T-cell (primary cell): ENCODE data around the gene FNIP2. TPM values are rescaled to one million over a fixed set of nuclear protein-coding genes. Genes with fewer than 3 reads are reported as not detected.

Source experiments
- ATAC-seq, 4 experiments: fragments of 200-7000 bp in 3 of 4; fragments of 150-1000 bp in 1 of 4; cut with Tn5 transposase; replicated peaks in 1 of 4; 1 replicate in 3 of 4; 2 replicates in 1 of 4; pipeline ENCODE4 v1.10.0; 2021; ENCODE audit warnings: moderate library complexity in 3 of 4, mild to moderate bottlenecking in 2 of 4, moderate number of reproducible peaks in 1 of 4
- CTCF ChIA-PET, 2 donors: fragments of 300-600 bp; sonication (Branson Sonifier 250); formaldehyde crosslinking; loops; one replicate each; lab custom pipeline; 2022; ENCODE audit warnings: antibody characterized with exemption in 2 of 2; lab: Charles Lee
- POLR2A ChIA-PET, 2 donors: fragments of 300-600 bp; sonication (Branson Sonifier 250); formaldehyde crosslinking; loops; one replicate each; lab custom pipeline; 2022; ENCODE audit warnings: antibody characterized with exemption in 2 of 2; lab: Charles Lee
- DNase-seq, 35 experiments: peaks; one replicate each; pipeline versions ENCODE4 v3.0.0 to v3.0.0-alpha.2; 2013 to 2023
- H3K27ac ChIP-seq: one replicate; pipeline ENCODE4 v1.5.1; 2013; ENCODE audit warnings: low read length
- H3K27me3 ChIP-seq, 2 experiments: replicated peaks in 1 of 2; 1 replicate in 1 of 2; 2 replicates in 1 of 2; pipeline versions ENCODE4 v1.6.1 to v1.7.0; 2013; ENCODE audit warnings: low read length in 1 of 2, mixed read lengths in 1 of 2; ENCODE audit not compliant: control insufficient read depth in 2 of 2, insufficient read depth in 2 of 2; ENCODE audit errors: extremely low read depth in 1 of 2
- H3K36me3 ChIP-seq, 2 donors: 1 replicate in 1 of 2; 2 replicates in 1 of 2; pipeline versions ENCODE4 v1.6.1 to v1.7.0; 2013; ENCODE audit warnings: low read length in 1 of 2; ENCODE audit not compliant: control insufficient read depth in 2 of 2, insufficient read depth in 1 of 2; ENCODE audit errors: extremely low read depth in 1 of 2
- H3K4me1 ChIP-seq, 2 experiments: 1 replicate in 1 of 2; 2 replicates in 1 of 2; pipeline versions ENCODE4 v1.6.1 to v1.7.0; 2013; ENCODE audit warnings: low read length in 2 of 2, mixed read lengths in 1 of 2; ENCODE audit not compliant: insufficient read depth in 2 of 2, control insufficient read depth in 1 of 2; ENCODE audit errors: extremely low read depth in 1 of 2
- H3K4me3 ChIP-seq, 2 donors: 1 replicate in 1 of 2; 2 replicates in 1 of 2; pipeline versions ENCODE4 v1.5.1 to v1.7.0; 2013; ENCODE audit warnings: mild to moderate bottlenecking in 2 of 2, low read length in 1 of 2, moderate library complexity in 1 of 2; ENCODE audit not compliant: control insufficient read depth in 1 of 2; ENCODE audit errors: extremely low read depth in 1 of 2
- H3K9me3 ChIP-seq: 2 replicates; pipeline ENCODE4 v1.7.0; 2013
- H3K27ac Mint-ChIP-seq, 2 donors: one replicate each; pipeline ENCODE4 v1.8.0; 2020 to 2021; ENCODE audit warnings: mild to moderate bottlenecking in 2 of 2, mixed read lengths in 2 of 2
- H3K27me3 Mint-ChIP-seq, 2 donors: one replicate each; pipeline ENCODE4 v1.8.0; 2021 to 2022; ENCODE audit warnings: mixed read lengths in 2 of 2
- H3K36me3 Mint-ChIP-seq: one replicate; pipeline ENCODE4 v1.8.0; 2021; ENCODE audit warnings: mixed read lengths
- H3K4me1 Mint-ChIP-seq, 3 donors: one replicate each; pipeline ENCODE4 v1.8.0; 2020 to 2022; ENCODE audit warnings: mixed read lengths in 3 of 3, mild to moderate bottlenecking in 1 of 3
- H3K4me3 Mint-ChIP-seq, 3 donors: one replicate each; pipeline ENCODE4 v1.8.0; 2020 to 2022; ENCODE audit warnings: mild to moderate bottlenecking in 3 of 3, mixed read lengths in 3 of 3, moderate library complexity in 3 of 3
- H3K9me3 Mint-ChIP-seq, 3 donors: one replicate each; pipeline ENCODE4 v1.8.0; 2020 to 2022; ENCODE audit warnings: mixed read lengths in 3 of 3
- WGBS: methylation state at CpG from one replicate; pipeline ENCODE4 v1.1.5; 2013; ENCODE audit warnings: missing lambda C conversion rate; ENCODE audit not compliant: insufficient coverage; 5-methylcytosine and 5-hydroxymethylcytosine counted together
- total RNA-seq, 35 experiments: library from RNA in 6 of 35; stranded (reverse) in 6 of 35; fragments of 120-200 nt in 1 of 35; gene quantifications; one replicate each; pipeline versions ENCODE4 v1.2.1 to v1.2.4 and lab custom pipeline; 2013 to 2026

FNIP2 gene
- total RNA-seq, 5 donors from 2014 or later (not counting 1 experiment from before 2014, with no cell fraction given): 6.7 to 11.1 (median 10.7) TPM

GRCh38 chr4:158777423-158778155, 8.8 kb downstream of the FNIP2 start:
- H3K4me3 ChIP-seq: no peak overlapping the region
- 100% methylated on average over 2 of the region's 6 CpGs for WGBS
- DNase-seq: no peak
- no peaks in the 10 kb centered on the region for H3K27me3 ChIP-seq
- no peaks in the 10 kb centered on the region for H3K9me3 ChIP-seq
- H3K4me1 ChIP-seq: peaks cover 5 to 8% of the 10 kb centered on the region in 2 experiments
- Mint-ChIP-seq H3K9me3 (no peaks in the 10 kb centered on the region), H3K36me3 (no peaks in the 10 kb centered on the region), H3K27ac (peak overlapping the region; percentile 56 to 71), H3K4me3 (peak overlapping the region; percentile 45 to 65 (median 51)), H3K4me1 (peaks cover 40 to 47% (median 44%) of the 10 kb centered on the region in 3 donors), H3K27me3 (no peaks in the 10 kb centered on the region)
- H3K27ac ChIP-seq: no peak overlapping the region
- CTCF ChIA-PET: interaction anchor here in 1 of 2 donors (1.1 kb wide), 1 partner anchor 67 kb away, joined by 3 read pairs; no protein-coding TSS in a partner anchor
- H3K36me3 ChIP-seq: no peaks in the 10 kb centered on the region
- POLR2A ChIA-PET: interaction anchor here in 1 of 2 donors (0.7 kb wide), 1 partner anchor 96 kb away, joined by 3 read pairs; no protein-coding TSS in a partner anchor
- ATAC-seq: peak in 3 of 4 experiments; percentile 28 to 50 (median 36)

- POLR2A ChIA-PET: no interaction called here
These were observed 9.4 kb downstream of the FNIP2 start for GRCh38 chr4:158778156-158778711.

GRCh38 chr4:158778712-158779111, 9.9 kb downstream of the FNIP2 start:
- ATAC-seq: no peak
- WGBS: 100% methylated on average over 1 of the region's 4 CpGs
- peaks cover 44 to 52% (median 47%) of the 10 kb centered on the region in 3 donors for H3K4me1 Mint-ChIP-seq
- no peak overlapping the region for H3K4me3 Mint-ChIP-seq
- Histone ChIP-seq H3K4me3 (no peak overlapping the region), H3K27me3 (no peaks in the 10 kb centered on the region), H3K9me3 (no peaks in the 10 kb centered on the region), H3K27ac (no peak overlapping the region), H3K36me3 (no peaks in the 10 kb centered on the region), H3K4me1 (peaks cover 5 to 8% of the 10 kb centered on the region in 2 experiments)
- no peaks in the 10 kb centered on the region for H3K27me3 Mint-ChIP-seq
- no peaks in the 10 kb centered on the region for H3K36me3 Mint-ChIP-seq
- POLR2A ChIA-PET: no interaction called here
- no peaks in the 10 kb centered on the region for H3K9me3 Mint-ChIP-seq
- DNase-seq: no peak
- CTCF ChIA-PET: no interaction called here
- no peak overlapping the region for H3K27ac Mint-ChIP-seq

More at GRCh38 chr4:158778156-158778711, 9.4 kb downstream of the FNIP2 start:
- ATAC-seq (peak; percentile 74 to 88 (median 82)), DNase-seq (peak in 1 of 35 experiments; percentile 37)
- Histone ChIP-seq H3K36me3 (no peaks in the 10 kb centered on the region), H3K9me3 (no peaks in the 10 kb centered on the region), H3K27ac (no peak overlapping the region), H3K4me1 (peaks cover 5 to 8% of the 10 kb centered on the region in 2 experiments), H3K27me3 (no peaks in the 10 kb centered on the region), H3K4me3 (no peak overlapping the region)
- peak overlapping the region; percentile 56 to 71 for H3K27ac Mint-ChIP-seq
- CTCF ChIA-PET: interaction anchor here in 1 of 2 donors (1.1 kb wide), 1 partner anchor 67 kb away, joined by 3 read pairs; no protein-coding TSS in a partner anchor
- peak overlapping the region; percentile 45 to 65 (median 51) for H3K4me3 Mint-ChIP-seq
- WGBS: no CpG with 5 or more reads among the region's 2 CpGs
- H3K27me3 Mint-ChIP-seq: no peaks in the 10 kb centered on the region
- H3K9me3 Mint-ChIP-seq: no peaks in the 10 kb centered on the region
- no peaks in the 10 kb centered on the region for H3K36me3 Mint-ChIP-seq
- peaks cover 40 to 52% (median 44%) of the 10 kb centered on the region in 3 donors for H3K4me1 Mint-ChIP-seq

- Histone ChIP-seq H3K36me3 (no peaks in the 10 kb centered on the region), H3K27me3 (no peaks in the 10 kb centered on the region), H3K4me1 (peaks cover 5 to 8% of the 10 kb centered on the region in 2 experiments), H3K27ac (no peak overlapping the region), H3K9me3 (no peaks in the 10 kb centered on the region), H3K4me3 (no peak overlapping the region)
- Mint-ChIP-seq H3K4me1 (peaks cover 39 to 46% (median 40%) of the 10 kb centered on the region in 3 donors), H3K4me3 (no peak overlapping the region), H3K27ac (no peak overlapping the region), H3K36me3 (no peaks in the 10 kb centered on the region), H3K9me3 (no peaks in the 10 kb centered on the region), H3K27me3 (no peaks in the 10 kb centered on the region)
- ChIA-PET CTCF (interaction anchor here (0.5 kb wide), 2 partner anchors 507 to 527 kb away, joined by 3 read pairs; no protein-coding TSS in a partner anchor), POLR2A (no interaction called here)
- no CpG with 5 or more reads among the region's 1 CpG for WGBS
- DNase-seq: no peak
- ATAC-seq: no peak
These were observed 13.1 kb downstream of the FNIP2 start for GRCh38 chr4:158781963-158782362.

GRCh38 chr4:158782551-158783360, 13.9 kb downstream of the FNIP2 start:
- 86% methylated on average over 1 of the region's 4 CpGs for WGBS
- H3K4me3 ChIP-seq: no peak overlapping the region
- no peak overlapping the region for H3K27ac ChIP-seq
- no peaks in the 10 kb centered on the region for H3K27me3 ChIP-seq
- H3K9me3 ChIP-seq: no peaks in the 10 kb centered on the region
- Mint-ChIP-seq H3K27ac (no peak overlapping the region), H3K4me3 (no peak overlapping the region), H3K36me3 (peaks cover 2% of the 10 kb centered on the region), H3K27me3 (no peaks in the 10 kb centered on the region), H3K9me3 (no peaks in the 10 kb centered on the region), H3K4me1 (peaks cover 34 to 40% (median 37%) of the 10 kb centered on the region in 3 donors)
- H3K36me3 ChIP-seq: no peaks in the 10 kb centered on the region
- no peak for ATAC-seq
- POLR2A ChIA-PET: interaction anchor here in 1 of 2 donors (0.7 kb wide), 1 partner anchor 89 kb away, joined by 5 read pairs; no protein-coding TSS in a partner anchor
- DNase-seq: no peak
- H3K4me1 ChIP-seq: peaks cover under 1 to 4% of the 10 kb centered on the region in 2 experiments
- CTCF ChIA-PET: interaction anchor here (0.5 to 0.9 kb wide), 2 partner anchors 29 to 508 kb away, joined by 3 read pairs; no protein-coding TSS in a partner anchor

- Mint-ChIP-seq H3K36me3 (peaks cover 5% of the 10 kb centered on the region), H3K4me3 (no peak overlapping the region), H3K4me1 (peaks cover 28 to 40% (median 36%) of the 10 kb centered on the region in 3 donors), H3K27ac (no peak overlapping the region), H3K9me3 (no peaks in the 10 kb centered on the region), H3K27me3 (peaks cover 0 to 2% of the 10 kb centered on the region in 2 donors)
- Histone ChIP-seq H3K4me3 (no peak overlapping the region), H3K4me1 (no peaks in the 10 kb centered on the region), H3K36me3 (no peaks in the 10 kb centered on the region), H3K9me3 (no peaks in the 10 kb centered on the region), H3K27ac (no peak overlapping the region), H3K27me3 (no peaks in the 10 kb centered on the region)
- WGBS: no CpG with 5 or more reads among the region's 2 CpGs
- no peak for ATAC-seq
- POLR2A ChIA-PET: no interaction called here
- CTCF ChIA-PET: no interaction called here
- DNase-seq: no peak
These were observed 15.0 kb downstream of the FNIP2 start for GRCh38 chr4:158783785-158784184.
